ENCODE measurements around the gene CSRNP3. TPM values are rescaled to one million over a fixed set of nuclear protein-coding genes. Genes with fewer than 3 reads are reported as not detected.

CSRNP3 gene
- polyA plus RNA-seq, 2 of the 4 experiments (the other 2 are of a cell fraction) = 0.05 to 0.25 TPM

- ChIA-PET POLR2A (no interaction called here), CTCF (no interaction called here)
- ATAC-seq = no peak
- Histone ChIP-seq H3K4me1 (no peaks in the 10 kb centered on the region), H3K4me2 (no peak overlapping the region), H3K27ac (no peak overlapping the region), H3K4me3 (no peak overlapping the region), H3K9me3 (no peaks in the 10 kb centered on the region)
- 29% methylated on average over 3 of the region's 3 CpGs for WGBS (ENCODE audit: missing lambda C conversion rate)
- DNase-seq (ENCODE audit: low read depth in 1 of 2, low spot score in 1 of 2) = no peak
- no peak for FAIRE-seq
- TF ChIP-seq POLR2A (IDR thresholded peaks at IDR 0.05; ENCODE audit: low read length) (no peak), CTCF (IDR thresholded peaks at IDR 0.05) (no peak), MYC (IDR thresholded peaks at IDR 0.05; ENCODE audit: borderline replicate concordance, low read length) (no peak), TP53 (CRISPR knock-in tag; IDR thresholded peaks at IDR 0.05) (no peak), MAFK (IDR thresholded peaks at IDR 0.05; ENCODE audit: partially characterized antibody) (no peak), NFE2L2 (conservative IDR thresholded peaks at IDR 0.05; ENCODE audit: low read length) (no peak), ZFP36 (IDR thresholded peaks at IDR 0.05; ENCODE audit: borderline replicate concordance, partially characterized antibody) (no peak), ZNF302 (CRISPR knock-in tag; IDR thresholded peaks at IDR 0.05) (no peak), ELK1 (IDR thresholded peaks at IDR 0.05; ENCODE audit: low read depth, low read length) (no peak), TFCP2L1 (CRISPR knock-in tag; IDR thresholded peaks at IDR 0.05) (no peak), HOXA7 (CRISPR knock-in tag; IDR thresholded peaks at IDR 0.05) (no peak), JUN (IDR thresholded peaks at IDR 0.05) (no peak)
Measured at GRCh38 chr2:165472922-165473321, 3.4 kb downstream of the CSRNP3 start.

GRCh38 chr2:165474619-165475276, 5.2 kb downstream of the CSRNP3 start:
- WGBS (ENCODE audit: missing lambda C conversion rate) = 21% methylated on average over 3 of the region's 3 CpGs
- FAIRE-seq = no peak
- H3K27ac ChIP-seq = no peak overlapping the region
- H3K9me3 ChIP-seq = no peaks in the 10 kb centered on the region
- no peaks in the 10 kb centered on the region for H3K4me1 ChIP-seq
- H3K4me3 ChIP-seq = no peak overlapping the region
- ChIA-PET POLR2A (no interaction called here), CTCF (no interaction called here)
- TF ChIP-seq MAZ (IDR thresholded peaks at IDR 0.05; ENCODE audit: borderline replicate concordance, low read depth, low read length) (no peak), FOSL2 (IDR thresholded peaks at IDR 0.05) (no peak), FOSL2 (CRISPR knock-in tag; IDR thresholded peaks at IDR 0.05) (no peak), REST (IDR thresholded peaks at IDR 0.05) (no peak), ATOH8 (CRISPR knock-in tag; IDR thresholded peaks at IDR 0.05; ENCODE audit: low read depth) (no peak), BHLHE40 (IDR thresholded peaks at IDR 0.05; ENCODE audit: low read depth, low read length) (no peak), CTCF (IDR thresholded peaks at IDR 0.05) (no peak), RFX5 (IDR thresholded peaks at IDR 0.05) (no peak), POLR2A (IDR thresholded peaks at IDR 0.05; ENCODE audit: low read length) (no peak), ZFP36 (IDR thresholded peaks at IDR 0.05; ENCODE audit: borderline replicate concordance, partially characterized antibody) (no peak)
- no peak for ATAC-seq
- H3K4me2 ChIP-seq = no peak overlapping the region
- DNase-seq (ENCODE audit: low read depth in 1 of 2, low spot score in 1 of 2) = no peak
